NT2/D1 (cell line): ENCODE results near the gene ITPRIP.

Experiments
- SUZ12 ChIP-seq: IDR thresholded peaks from 2 replicates; pipeline ENCODE4 v1.6.1; 2011; ENCODE audit not compliant: insufficient read length, insufficient read depth; ENCODE audit errors: extremely low read depth
- YY1 ChIP-seq: IDR thresholded peaks from 2 replicates; pipeline ENCODE4 v1.6.1; 2011; ENCODE audit not compliant: insufficient read length, insufficient read depth
- ZNF274 ChIP-seq: IDR thresholded peaks from 2 replicates; pipeline ENCODE4 v1.6.1; 2011; ENCODE audit warnings: mild to moderate bottlenecking, low read depth, low read length

GRCh38 chr10:104345941-104346340, 7.7 kb upstream of the ITPRIP start:
- TF ChIP-seq ZNF274 (no peak), SUZ12 (no peak), YY1 (no peak)
